ENCODE results near the gene HMGCS1.

DNA sequence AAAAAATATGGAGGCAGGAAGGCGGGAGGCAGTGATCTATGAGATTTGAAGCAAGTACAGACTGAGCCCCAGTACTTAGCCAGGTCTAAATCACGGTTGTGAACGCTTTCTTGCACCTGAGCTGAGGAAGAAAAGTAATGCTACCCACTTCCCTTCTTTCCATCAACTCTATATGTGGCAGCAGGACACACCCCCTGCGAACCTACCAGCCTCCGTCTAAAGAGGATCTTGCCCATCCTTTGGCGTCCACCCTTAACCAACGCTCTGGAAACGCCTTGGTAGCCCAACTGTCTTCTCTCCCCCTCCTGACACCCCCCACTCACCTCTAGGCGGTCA lies 545 bp downstream of the HMGCS1 start:
- TF ChIP-seq, protein P1, sequence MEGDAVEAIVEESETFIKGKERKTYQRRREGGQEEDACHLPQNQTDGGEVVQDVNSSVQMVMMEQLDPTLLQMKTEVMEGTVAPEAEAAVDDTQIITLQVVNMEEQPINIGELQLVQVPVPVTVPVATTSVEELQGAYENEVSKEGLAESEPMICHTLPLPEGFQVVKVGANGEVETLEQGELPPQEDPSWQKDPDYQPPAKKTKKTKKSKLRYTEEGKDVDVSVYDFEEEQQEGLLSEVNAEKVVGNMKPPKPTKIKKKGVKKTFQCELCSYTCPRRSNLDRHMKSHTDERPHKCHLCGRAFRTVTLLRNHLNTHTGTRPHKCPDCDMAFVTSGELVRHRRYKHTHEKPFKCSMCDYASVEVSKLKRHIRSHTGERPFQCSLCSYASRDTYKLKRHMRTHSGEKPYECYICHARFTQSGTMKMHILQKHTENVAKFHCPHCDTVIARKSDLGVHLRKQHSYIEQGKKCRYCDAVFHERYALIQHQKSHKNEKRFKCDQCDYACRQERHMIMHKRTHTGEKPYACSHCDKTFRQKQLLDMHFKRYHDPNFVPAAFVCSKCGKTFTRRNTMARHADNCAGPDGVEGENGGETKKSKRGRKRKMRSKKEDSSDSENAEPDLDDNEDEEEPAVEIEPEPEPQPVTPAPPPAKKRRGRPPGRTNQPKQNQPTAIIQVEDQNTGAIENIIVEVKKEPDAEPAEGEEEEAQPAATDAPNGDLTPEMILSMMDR (IDR thresholded peaks at IDR 0.05; ENCODE audit: insufficient read depth, low read length), result no peak
- TF ChIP-seq GABPA (IDR thresholded peaks at IDR 0.05; ENCODE audit: low read depth) (no peak), POLR2AphosphoS5 (IDR thresholded peaks at IDR 0.05; ENCODE audit: low read depth) (no peak), SPI1 (IDR thresholded peaks at IDR 0.05; ENCODE audit: borderline replicate concordance, low read depth) (peak; percentile 85)
- TF ChIP-seq, protein P2, sequence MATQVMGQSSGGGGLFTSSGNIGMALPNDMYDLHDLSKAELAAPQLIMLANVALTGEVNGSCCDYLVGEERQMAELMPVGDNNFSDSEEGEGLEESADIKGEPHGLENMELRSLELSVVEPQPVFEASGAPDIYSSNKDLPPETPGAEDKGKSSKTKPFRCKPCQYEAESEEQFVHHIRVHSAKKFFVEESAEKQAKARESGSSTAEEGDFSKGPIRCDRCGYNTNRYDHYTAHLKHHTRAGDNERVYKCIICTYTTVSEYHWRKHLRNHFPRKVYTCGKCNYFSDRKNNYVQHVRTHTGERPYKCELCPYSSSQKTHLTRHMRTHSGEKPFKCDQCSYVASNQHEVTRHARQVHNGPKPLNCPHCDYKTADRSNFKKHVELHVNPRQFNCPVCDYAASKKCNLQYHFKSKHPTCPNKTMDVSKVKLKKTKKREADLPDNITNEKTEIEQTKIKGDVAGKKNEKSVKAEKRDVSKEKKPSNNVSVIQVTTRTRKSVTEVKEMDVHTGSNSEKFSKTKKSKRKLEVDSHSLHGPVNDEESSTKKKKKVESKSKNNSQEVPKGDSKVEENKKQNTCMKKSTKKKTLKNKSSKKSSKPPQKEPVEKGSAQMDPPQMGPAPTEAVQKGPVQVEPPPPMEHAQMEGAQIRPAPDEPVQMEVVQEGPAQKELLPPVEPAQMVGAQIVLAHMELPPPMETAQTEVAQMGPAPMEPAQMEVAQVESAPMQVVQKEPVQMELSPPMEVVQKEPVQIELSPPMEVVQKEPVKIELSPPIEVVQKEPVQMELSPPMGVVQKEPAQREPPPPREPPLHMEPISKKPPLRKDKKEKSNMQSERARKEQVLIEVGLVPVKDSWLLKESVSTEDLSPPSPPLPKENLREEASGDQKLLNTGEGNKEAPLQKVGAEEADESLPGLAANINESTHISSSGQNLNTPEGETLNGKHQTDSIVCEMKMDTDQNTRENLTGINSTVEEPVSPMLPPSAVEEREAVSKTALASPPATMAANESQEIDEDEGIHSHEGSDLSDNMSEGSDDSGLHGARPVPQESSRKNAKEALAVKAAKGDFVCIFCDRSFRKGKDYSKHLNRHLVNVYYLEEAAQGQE (IDR thresholded peaks at IDR 0.05; ENCODE audit: insufficient replicate concordance, low read depth), result no peak
